Colonic mucosa (tissue), 4 donors: ENCODE data around the gene QRICH2. TPM values are rescaled to one million over a fixed set of nuclear protein-coding genes. Genes with fewer than 3 reads are reported as not detected.

Experiments used
- DNase-seq: peaks from one replicate; pipeline ENCODE4 v3.0.0-alpha.2; 2020
- H3K27ac ChIP-seq: fragments of 200-600 bp; one replicate; pipeline ENCODE4 v1.8.0; 2021
- H3K27me3 ChIP-seq: fragments of 200-600 bp; one replicate; pipeline ENCODE4 v1.8.0; 2021
- H3K36me3 ChIP-seq: fragments of 200-600 bp; one replicate; pipeline ENCODE4 v1.8.0; 2021
- H3K4me1 ChIP-seq: fragments of 200-600 bp; one replicate; pipeline ENCODE4 v1.8.0; 2021; ENCODE audit warnings: mild to moderate bottlenecking
- H3K4me3 ChIP-seq: fragments of 200-600 bp; one replicate; pipeline ENCODE4 v1.8.0; 2021
- H3K9ac ChIP-seq, 2 donors: one replicate each; pipeline ENCODE4 v1.7.0; 2013; ENCODE audit warnings: control low read depth in 2 of 2, low read depth in 2 of 2, low read length in 2 of 2
- H3K9me3 ChIP-seq: fragments of 200-600 bp; one replicate; pipeline ENCODE4 v1.8.0; 2021
- intact Hi-C: fragments of 100-400 bp; cut with DNase I; formaldehyde crosslinking; loops from one replicate; pipeline ENCODE4 v1.14.1; 2022
- total RNA-seq, 2 donors: library from RNA; stranded (reverse); fragmentation: NEBNext Ultra II Directional in 1 of 2; extraction: Animal tissue kit (Norgen Biotek cat#: 25700) in 1 of 2; gene quantifications; one replicate each; pipeline ENCODE4 v1.2.1, GENCODE V29; 2021
- TF ChIP-seq, protein P1 (sequence below): fragments of 200-600 bp; IDR thresholded peaks from one replicate; pipeline ENCODE4 v1.8.0; 2022; ENCODE audit warnings: antibody characterized with exemption, mild to moderate bottlenecking
- donor health status: healthy.
- donor health status: DM: no; HTN: no; CAD: no.
- donor health status: DM: no; HTN: no; CAD: no.

QRICH2 gene
- total RNA-seq, 2 donors from 2014 or later = 1.2 to 5.7 TPM

DNA sequence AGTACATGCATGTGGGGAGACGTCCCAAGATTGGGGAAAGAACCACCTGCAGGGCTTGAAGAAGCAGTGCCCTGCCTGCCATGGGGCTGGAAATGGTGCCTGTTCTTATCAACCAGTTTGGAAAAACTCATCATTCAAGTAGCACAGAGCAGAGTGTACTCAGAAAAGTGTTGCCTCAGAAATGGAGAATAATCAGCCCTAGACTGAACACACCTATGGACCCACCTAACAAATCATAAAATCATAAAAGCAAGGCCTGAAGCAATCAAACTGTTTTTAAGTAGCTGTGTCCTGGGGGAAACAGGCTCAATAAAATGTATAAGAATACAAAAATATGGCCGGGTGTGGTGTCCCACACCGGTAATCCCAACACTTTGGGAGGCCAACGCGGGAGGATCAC lies 11.2 kb downstream of the QRICH2 start:
- H3K9me3 ChIP-seq = no peaks in the 10 kb centered on the region
- intact Hi-C loops = loop anchor here (10.0 kb wide), 1 partner anchor 282 kb away; no protein-coding TSS in a partner anchor
- H3K4me1 ChIP-seq = peaks cover 6% of the 10 kb centered on the region
- TF ChIP-seq, protein P1, sequence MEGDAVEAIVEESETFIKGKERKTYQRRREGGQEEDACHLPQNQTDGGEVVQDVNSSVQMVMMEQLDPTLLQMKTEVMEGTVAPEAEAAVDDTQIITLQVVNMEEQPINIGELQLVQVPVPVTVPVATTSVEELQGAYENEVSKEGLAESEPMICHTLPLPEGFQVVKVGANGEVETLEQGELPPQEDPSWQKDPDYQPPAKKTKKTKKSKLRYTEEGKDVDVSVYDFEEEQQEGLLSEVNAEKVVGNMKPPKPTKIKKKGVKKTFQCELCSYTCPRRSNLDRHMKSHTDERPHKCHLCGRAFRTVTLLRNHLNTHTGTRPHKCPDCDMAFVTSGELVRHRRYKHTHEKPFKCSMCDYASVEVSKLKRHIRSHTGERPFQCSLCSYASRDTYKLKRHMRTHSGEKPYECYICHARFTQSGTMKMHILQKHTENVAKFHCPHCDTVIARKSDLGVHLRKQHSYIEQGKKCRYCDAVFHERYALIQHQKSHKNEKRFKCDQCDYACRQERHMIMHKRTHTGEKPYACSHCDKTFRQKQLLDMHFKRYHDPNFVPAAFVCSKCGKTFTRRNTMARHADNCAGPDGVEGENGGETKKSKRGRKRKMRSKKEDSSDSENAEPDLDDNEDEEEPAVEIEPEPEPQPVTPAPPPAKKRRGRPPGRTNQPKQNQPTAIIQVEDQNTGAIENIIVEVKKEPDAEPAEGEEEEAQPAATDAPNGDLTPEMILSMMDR = no peak
- H3K27ac ChIP-seq = no peak overlapping the region
- H3K27me3 ChIP-seq = no peaks in the 10 kb centered on the region
- DNase-seq = no peak
- no peak overlapping the region for H3K4me3 ChIP-seq
- no peaks in the 10 kb centered on the region for H3K36me3 ChIP-seq
- peak overlapping the region in 1 of 2 donors; percentile 19 for H3K9ac ChIP-seq

DNA sequence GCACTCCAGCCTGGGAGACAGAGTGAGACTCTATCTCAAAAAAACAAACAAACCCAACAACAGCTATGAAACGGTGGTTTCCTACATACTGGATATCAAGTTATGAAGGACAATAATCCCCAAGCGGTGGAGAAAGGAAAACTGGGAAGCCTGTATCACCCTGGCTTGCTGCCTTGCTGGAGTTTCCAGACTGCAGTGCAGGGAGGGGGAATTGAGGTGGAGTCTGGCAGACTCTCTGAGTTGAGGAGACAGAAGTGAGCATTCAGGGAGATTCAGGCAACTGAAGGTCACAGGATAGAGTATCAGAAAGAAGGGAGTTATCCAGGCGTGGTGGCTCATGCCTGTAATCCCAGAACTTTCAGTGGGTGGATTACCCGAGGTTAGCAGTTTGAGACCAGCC lies 11.9 kb downstream of the QRICH2 start:
- TF ChIP-seq, protein P1 = no peak
- intact Hi-C loops = loop anchor here (10.0 kb wide), 1 partner anchor 281 kb away; no protein-coding TSS in a partner anchor
- H3K27ac ChIP-seq = no peak overlapping the region

DNA sequence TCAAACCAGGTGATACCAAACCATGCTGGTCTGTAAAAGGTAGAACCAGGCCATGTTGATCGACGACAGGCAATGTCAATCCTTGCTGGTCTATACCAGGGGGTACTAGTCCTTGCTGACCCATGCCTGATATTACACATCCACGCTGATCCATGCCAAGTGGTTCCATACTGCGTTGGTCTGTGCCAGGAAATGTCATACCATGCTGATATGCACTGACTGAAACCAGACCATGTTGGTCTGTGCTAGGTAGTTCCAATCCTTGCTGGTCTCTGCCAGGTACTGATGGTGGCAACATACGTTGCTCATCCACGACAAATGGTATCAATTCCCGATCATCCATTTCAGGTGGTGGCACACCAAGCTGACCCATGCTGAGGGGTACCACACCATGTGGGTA lies 15.0 kb downstream of the QRICH2 start:
- H3K27me3 ChIP-seq = no peaks in the 10 kb centered on the region
- intact Hi-C loops = loop anchor here (10.0 kb wide), 1 partner anchor 278 kb away; no protein-coding TSS in a partner anchor
- TF ChIP-seq, protein P1 = no peak

More for the DNA sequence above, 11.9 kb downstream of the QRICH2 start:
- Histone ChIP-seq H3K4me1 (peaks cover 6% of the 10 kb centered on the region), H3K4me3 (no peak overlapping the region), H3K9me3 (no peaks in the 10 kb centered on the region), H3K9ac (no peak overlapping the region), H3K36me3 (no peaks in the 10 kb centered on the region), H3K27me3 (no peaks in the 10 kb centered on the region)
- no peak for DNase-seq

DNA sequence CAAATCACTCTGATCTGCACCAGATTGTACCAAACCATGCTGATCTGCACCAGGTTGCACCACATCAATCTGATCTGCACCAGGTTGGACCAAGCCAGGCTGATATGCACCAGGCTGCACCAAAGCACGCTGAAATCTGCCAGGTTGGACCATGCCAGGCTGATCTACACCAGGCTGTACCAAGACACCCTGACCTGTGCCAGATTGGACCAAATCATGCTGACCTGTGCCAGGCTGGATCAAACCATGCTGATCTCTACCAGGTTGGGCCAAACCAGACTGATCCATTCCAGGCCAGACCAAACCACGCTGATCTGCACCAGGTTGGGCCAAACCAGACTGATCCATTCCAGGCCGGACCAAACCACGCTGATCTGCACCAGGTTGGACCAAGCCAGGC lies 15.5 kb downstream of the QRICH2 start:
- no peaks in the 10 kb centered on the region for H3K36me3 ChIP-seq
- H3K9ac ChIP-seq = no peak overlapping the region
- H3K27me3 ChIP-seq = no peaks in the 10 kb centered on the region
- no peak overlapping the region for H3K4me3 ChIP-seq
- H3K27ac ChIP-seq = no peak overlapping the region
- intact Hi-C loops = loop anchor here (10.0 kb wide), 1 partner anchor 278 kb away; no protein-coding TSS in a partner anchor
- H3K4me1 ChIP-seq = peaks cover 6% of the 10 kb centered on the region
- no peaks in the 10 kb centered on the region for H3K9me3 ChIP-seq
- TF ChIP-seq, protein P1 = no peak
- DNase-seq = no peak

More for the DNA sequence above, 15.0 kb downstream of the QRICH2 start:
- no peaks in the 10 kb centered on the region for H3K9me3 ChIP-seq
- H3K4me3 ChIP-seq = no peak overlapping the region
- no peak overlapping the region for H3K9ac ChIP-seq
- H3K4me1 ChIP-seq = peaks cover 6% of the 10 kb centered on the region
- no peaks in the 10 kb centered on the region for H3K36me3 ChIP-seq
- H3K27ac ChIP-seq = no peak overlapping the region
- no peak for DNase-seq

DNA sequence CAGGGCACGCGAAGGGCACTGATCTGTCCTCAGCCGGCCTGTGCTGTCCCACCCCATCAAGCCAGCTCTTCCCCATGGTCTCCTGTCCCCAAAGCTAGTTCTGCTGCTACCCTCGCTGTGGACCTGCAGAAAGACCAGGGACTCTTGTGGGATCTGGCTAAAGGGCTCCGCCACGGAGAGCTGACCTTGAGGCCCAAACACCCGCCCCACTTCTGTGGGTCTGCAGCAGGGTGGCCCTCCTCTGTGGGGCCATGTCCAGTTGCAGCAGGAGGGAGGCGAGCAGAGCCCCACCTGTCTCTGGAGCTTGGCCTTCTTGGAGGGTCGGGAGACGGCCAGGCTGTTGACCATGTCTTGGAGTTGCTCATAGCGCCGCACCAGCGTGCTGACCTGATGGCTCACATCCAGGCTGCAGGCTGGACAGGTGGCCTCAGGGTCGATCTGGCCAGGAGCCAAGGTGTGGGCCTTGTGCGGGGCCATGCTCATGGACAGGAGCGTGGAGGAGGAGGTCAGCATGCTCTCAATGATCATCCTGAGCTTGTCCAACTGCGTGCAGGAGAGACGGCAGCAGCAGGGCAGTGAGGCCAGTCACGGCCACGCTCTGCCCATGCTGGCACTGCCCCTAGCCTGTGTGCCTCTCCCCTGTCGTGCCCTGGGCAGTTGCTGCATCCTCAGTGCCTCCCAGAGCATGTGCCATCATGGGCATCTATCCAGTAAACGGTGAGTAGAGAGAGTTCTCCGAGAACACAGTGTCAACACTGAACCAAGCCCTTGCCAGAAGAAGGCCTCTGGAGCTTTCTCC lies 26.3 kb downstream of the QRICH2 start:
- no peak overlapping the region for H3K4me3 ChIP-seq
- no peak overlapping the region for H3K9ac ChIP-seq
- no peak for DNase-seq
- intact Hi-C loops = loop anchor here (2.0 kb wide), 1 partner anchor 161 kb away; no protein-coding TSS in a partner anchor
- no peaks in the 10 kb centered on the region for H3K27me3 ChIP-seq
- no peaks in the 10 kb centered on the region for H3K9me3 ChIP-seq
- H3K36me3 ChIP-seq = no peaks in the 10 kb centered on the region
- H3K4me1 ChIP-seq = no peaks in the 10 kb centered on the region
- TF ChIP-seq, protein P1 = no peak
- no peak overlapping the region for H3K27ac ChIP-seq
